HFF-Myc (cell line): ENCODE data around the gene LCE3C.

Source experiments
- DNase-seq: peaks from one replicate; pipeline ENCODE4 v3.0.0-alpha.2; 2011; ENCODE audit warnings: low read depth; ENCODE audit errors: extremely low read depth
- H3K4me3 ChIP-seq: replicated peaks from 2 replicates; pipeline ENCODE4 v1.5.1; 2011; ENCODE audit warnings: low read depth, mild to moderate bottlenecking, control low read depth, low read length
- CTCF ChIP-seq: IDR thresholded peaks from 2 replicates; pipeline ENCODE4 v1.5.1; 2012; ENCODE audit warnings: mild to moderate bottlenecking, low read depth, low read length, control low read depth; ENCODE audit errors: missing control alignments

LCE3C gene

DNA sequence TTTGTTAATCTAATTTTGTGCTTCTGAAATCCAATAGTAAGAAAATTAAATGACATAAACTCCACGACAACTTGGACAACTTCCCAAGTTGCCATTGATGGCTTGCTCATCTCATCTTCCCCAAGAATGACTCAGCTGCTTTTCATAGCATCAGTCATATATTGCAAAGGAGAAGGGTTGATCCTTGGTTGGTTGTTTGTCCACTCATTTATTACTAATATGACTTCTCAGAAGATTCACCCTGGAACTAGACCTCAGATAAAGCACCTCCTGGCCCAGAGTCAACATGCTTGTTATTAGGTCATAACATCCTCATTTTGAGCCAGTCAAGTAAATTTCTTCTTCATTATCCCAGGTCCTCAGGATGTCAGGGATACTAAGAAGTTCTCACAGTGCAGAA is 17.4 kb upstream of the LCE3C start:
- TF ChIP-seq CTCF, result no peak
- no peak overlapping the region for H3K4me3 ChIP-seq
- no peak for DNase-seq

DNA sequence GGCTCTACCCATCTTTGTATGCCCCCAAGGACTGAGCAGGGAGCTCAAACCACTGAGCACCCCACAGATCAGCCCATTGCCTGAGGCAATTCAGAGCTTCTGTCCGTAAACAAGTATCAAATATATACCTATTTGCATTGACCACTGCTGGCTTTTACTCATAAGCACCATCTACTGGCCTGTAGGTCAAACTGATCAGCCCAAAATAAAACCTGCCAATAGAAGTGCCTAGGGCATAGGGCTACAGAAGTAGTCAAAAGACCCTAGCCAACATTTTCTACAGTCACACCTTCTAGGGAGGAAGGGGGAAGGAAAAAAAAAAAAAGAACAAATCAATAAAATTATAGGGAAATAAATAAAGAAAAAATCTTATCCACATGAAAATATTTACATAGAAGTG is 14.4 kb upstream of the LCE3C start:
- TF ChIP-seq CTCF, result no peak
- H3K4me3 ChIP-seq, result no peak overlapping the region
- DNase-seq, result no peak

GRCh38 chr1:152596986-152597385 is 3.0 kb upstream of the LCE3C start:
- DNase-seq, result no peak
- H3K4me3 ChIP-seq, result no peak overlapping the region
- TF ChIP-seq CTCF, result no peak

GRCh38 chr1:152613511-152613910 is 13.5 kb downstream of the LCE3C start, which contains the start of gene LCE3B:
Gene LCE3B (plus strand): TSS chr1:152613811. CDS start chr1:152613811, 0 bp downstream.
- no peak for TF ChIP-seq CTCF
- H3K4me3 ChIP-seq, result no peak within 1 kb of the TSS
- DNase-seq, result no peak

DNA sequence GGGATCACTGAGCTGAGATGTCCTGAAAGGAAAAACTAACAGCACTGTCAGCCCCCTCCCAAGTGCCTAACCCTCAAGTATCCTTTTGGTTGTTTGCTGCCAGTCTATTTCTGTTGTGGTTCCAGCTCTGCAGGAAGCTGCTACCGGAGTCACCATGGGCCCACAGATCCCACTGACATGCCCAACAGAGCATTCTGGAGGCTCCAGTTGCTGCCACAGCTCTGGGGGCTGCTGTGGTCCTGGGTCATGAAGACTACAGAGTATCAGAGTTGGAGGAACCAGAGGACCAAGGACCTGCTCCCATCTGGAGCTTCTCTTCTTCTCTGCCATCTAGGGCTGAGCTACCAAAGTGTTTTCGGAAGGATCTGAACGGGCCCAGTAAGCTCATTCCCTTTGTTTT is 22.0 kb downstream of the LCE3C start:
- no peak overlapping the region for H3K4me3 ChIP-seq
- DNase-seq, result no peak
- no peak for TF ChIP-seq CTCF

GRCh38 chr1:152622803-152623202 is 22.8 kb downstream of the LCE3C start, which contains the start of gene LCE3A:
Gene LCE3A (minus strand): TSS chr1:152623103. CDS start chr1:152623103, 0 bp downstream.
- no peak for DNase-seq

More at GRCh38 chr1:152622803-152623202, 22.8 kb downstream of the LCE3C start, which contains the start of gene LCE3A:
- no peak within 1 kb of the TSS for H3K4me3 ChIP-seq
- no peak for TF ChIP-seq CTCF
